Measurements from ENCODE around the gene TENT5C. TPM values are rescaled to one million over a fixed set of nuclear protein-coding genes. Genes with fewer than 3 reads are reported as not detected.

The TENT5C gene
- total RNA-seq, 4 donors from 2014 or later: 0.27 to 2.8 (median 1.3) TPM

GRCh38 chr1:117586337-117586736 is 19.5 kb upstream of the TENT5C start:
- intact Hi-C loops (cut with DNase I): no loop called here

GRCh38 chr1:117586747-117587498 is 18.9 kb upstream of the TENT5C start:
- intact Hi-C loops (cut with DNase I): no loop called here
- no peaks in the 10 kb centered on the region for H3K36me3 ChIP-seq
- H3K4me1 ChIP-seq: peaks cover 0 to 28% (median 4%) of the 10 kb centered on the region in 3 donors
- no peaks in the 10 kb centered on the region for H3K27me3 ChIP-seq
- TF ChIP-seq POLR2A (IDR thresholded peaks at IDR 0.05): no peak
- no peak for TF ChIP-seq CTCF (IDR thresholded peaks at IDR 0.05)
- no peak overlapping the region for H3K27ac ChIP-seq
- no peaks in the 10 kb centered on the region for H3K9me3 ChIP-seq
- WGBS, 2 donors: 76 to 80% methylated on average over 7 to 9 of the region's 13 CpGs
- DNase-seq: no peak
- no peak overlapping the region for H3K4me3 ChIP-seq

More at GRCh38 chr1:117586337-117586736, 19.5 kb upstream of the TENT5C start:
- Histone ChIP-seq H3K9me3 (no peaks in the 10 kb centered on the region), H3K36me3 (no peaks in the 10 kb centered on the region), H3K4me3 (no peak overlapping the region), H3K4me1 (peaks cover 0 to 22% (median 4%) of the 10 kb centered on the region in 3 donors), H3K27me3 (no peaks in the 10 kb centered on the region), H3K27ac (no peak overlapping the region)
- 80% methylated on average over 1 of the region's 1 CpG; no CpG with 5 or more reads in 1 of the 2 donors for WGBS, 2 donors
- no peak for DNase-seq
- TF ChIP-seq POLR2A (IDR thresholded peaks at IDR 0.05) (no peak), CTCF (IDR thresholded peaks at IDR 0.05) (no peak)

- DNase-seq: no peak
- no peak overlapping the region for H3K4me3 ChIP-seq
- H3K9me3 ChIP-seq: no peaks in the 10 kb centered on the region
- H3K27ac ChIP-seq: no peak overlapping the region
- 84 to 85% methylated on average over 7 to 8 of the region's 14 CpGs for WGBS, 2 donors
- intact Hi-C loops (cut with DNase I): no loop called here
- H3K4me1 ChIP-seq: peaks cover 0 to 27% (median under 1%) of the 10 kb centered on the region in 3 donors
- TF ChIP-seq POLR2A (IDR thresholded peaks at IDR 0.05): no peak
- TF ChIP-seq CTCF (IDR thresholded peaks at IDR 0.05): no peak
- no peaks in the 10 kb centered on the region for H3K27me3 ChIP-seq
- no peaks in the 10 kb centered on the region for H3K36me3 ChIP-seq
Measured at GRCh38 chr1:117587499-117588356, 18.1 kb upstream of the TENT5C start.

- WGBS, 2 donors: 71 to 94% methylated on average over 2 of the region's 2 CpGs
- DNase-seq: no peak
Measured at GRCh38 chr1:117589544-117589943, 16.3 kb upstream of the TENT5C start.

More at GRCh38 chr1:117589544-117589943, 16.3 kb upstream of the TENT5C start:
- Histone ChIP-seq H3K36me3 (no peaks in the 10 kb centered on the region), H3K9me3 (no peaks in the 10 kb centered on the region), H3K27me3 (no peaks in the 10 kb centered on the region), H3K4me1 (peaks cover 0 to 30% (median 0%) of the 10 kb centered on the region in 3 donors), H3K27ac (no peak overlapping the region), H3K4me3 (no peak overlapping the region)
- intact Hi-C loops (cut with DNase I): no loop called here
- TF ChIP-seq POLR2A (IDR thresholded peaks at IDR 0.05): no peak
- TF ChIP-seq CTCF (IDR thresholded peaks at IDR 0.05): no peak
